IMR-90 (cell line): ENCODE results near the gene LAMA2.

Source experiments
- CEBPB ChIP-seq: IDR thresholded peaks from 2 replicates; pipeline ENCODE4 v1.6.1; 2012; ENCODE audit warnings: low read depth, low read length, improper control_type of control experiment
- CHD1 ChIP-seq: IDR thresholded peaks from 2 replicates; pipeline ENCODE4 v1.6.1; 2012; ENCODE audit warnings: low read depth, low read length, improper control_type of control experiment
- NFE2L2 ChIP-seq: fragments of 150-350 bp; IDR thresholded peaks from 2 replicates; pipeline ENCODE4 v1.6.1; 2016; ENCODE audit warnings: low read depth, mild to moderate bottlenecking, low read length
- POLR2A ChIP-seq: IDR thresholded peaks from 2 replicates; pipeline ENCODE4 v1.6.1; 2012; ENCODE audit warnings: mild to moderate bottlenecking, low read depth, low read length
- RAD21 ChIP-seq: IDR thresholded peaks from 2 replicates; pipeline ENCODE4 v1.6.1; 2012; ENCODE audit warnings: low read length, improper control_type of control experiment
- RFX5 ChIP-seq: IDR thresholded peaks from 2 replicates; pipeline ENCODE4 v1.8.0; 2012; ENCODE audit warnings: low read depth, mild to moderate bottlenecking, low read length, moderate library complexity
- SMC3 ChIP-seq: fragments of 150-350 bp; IDR thresholded peaks from 2 replicates; pipeline ENCODE4 v1.6.1; 2016; ENCODE audit warnings: low read depth, mild to moderate bottlenecking, antibody characterized with exemption, low read length, moderate library complexity
- TF ChIP-seq, protein P1 (sequence below): conservative IDR thresholded peaks from 2 replicates; pipeline ENCODE4 v1.5.1; 2012; ENCODE audit warnings: mild to moderate bottlenecking, low read depth, low read length, improper control_type of control experiment
- TF ChIP-seq, protein P2 (sequence below): fragments of 150-350 bp; IDR thresholded peaks from 2 replicates; pipeline ENCODE4 v1.6.1; 2017; ENCODE audit warnings: mild to moderate bottlenecking, antibody characterized with exemption, low read length, low read depth
- TF ChIP-seq, protein P3 (sequence below): fragments of 150-350 bp; IDR thresholded peaks from 2 replicates; pipeline ENCODE4 v1.6.1; 2016; ENCODE audit warnings: low read depth, mild to moderate bottlenecking, low read length, moderate library complexity, borderline replicate concordance

DNA sequence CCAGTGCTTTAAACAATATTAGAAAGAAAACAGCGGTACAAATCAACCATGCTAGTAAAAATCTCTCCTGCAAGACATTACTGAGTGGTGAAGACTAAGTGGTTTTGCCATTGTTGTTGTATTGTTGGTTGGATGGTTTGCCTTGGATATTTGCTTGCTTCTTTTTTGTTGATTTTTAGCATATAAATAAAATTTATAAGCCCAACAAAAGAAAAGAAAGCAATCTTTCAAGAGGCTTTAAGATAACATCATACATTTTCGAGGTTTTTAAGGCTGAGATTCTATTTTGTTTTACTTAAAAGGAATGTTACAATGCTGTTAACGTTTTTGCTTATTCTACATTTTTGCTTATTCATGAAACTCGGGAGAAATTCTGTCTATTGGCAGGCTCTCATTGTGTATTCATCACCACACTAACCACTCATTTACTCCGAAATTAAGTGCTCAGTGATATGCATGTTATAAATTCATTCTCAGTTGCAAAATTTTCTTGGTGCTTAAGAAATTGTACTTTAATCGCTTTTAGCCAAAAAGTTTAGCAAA, 139.1 kb downstream of the LAMA2 start:
- TF ChIP-seq POLR2A (no peak), CHD1 (no peak), RFX5 (no peak), CEBPB (no peak), RAD21 (no peak), SMC3 (no peak), NFE2L2 (no peak)
- TF ChIP-seq, protein P1, sequence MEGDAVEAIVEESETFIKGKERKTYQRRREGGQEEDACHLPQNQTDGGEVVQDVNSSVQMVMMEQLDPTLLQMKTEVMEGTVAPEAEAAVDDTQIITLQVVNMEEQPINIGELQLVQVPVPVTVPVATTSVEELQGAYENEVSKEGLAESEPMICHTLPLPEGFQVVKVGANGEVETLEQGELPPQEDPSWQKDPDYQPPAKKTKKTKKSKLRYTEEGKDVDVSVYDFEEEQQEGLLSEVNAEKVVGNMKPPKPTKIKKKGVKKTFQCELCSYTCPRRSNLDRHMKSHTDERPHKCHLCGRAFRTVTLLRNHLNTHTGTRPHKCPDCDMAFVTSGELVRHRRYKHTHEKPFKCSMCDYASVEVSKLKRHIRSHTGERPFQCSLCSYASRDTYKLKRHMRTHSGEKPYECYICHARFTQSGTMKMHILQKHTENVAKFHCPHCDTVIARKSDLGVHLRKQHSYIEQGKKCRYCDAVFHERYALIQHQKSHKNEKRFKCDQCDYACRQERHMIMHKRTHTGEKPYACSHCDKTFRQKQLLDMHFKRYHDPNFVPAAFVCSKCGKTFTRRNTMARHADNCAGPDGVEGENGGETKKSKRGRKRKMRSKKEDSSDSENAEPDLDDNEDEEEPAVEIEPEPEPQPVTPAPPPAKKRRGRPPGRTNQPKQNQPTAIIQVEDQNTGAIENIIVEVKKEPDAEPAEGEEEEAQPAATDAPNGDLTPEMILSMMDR = no peak
- TF ChIP-seq, protein P2, sequence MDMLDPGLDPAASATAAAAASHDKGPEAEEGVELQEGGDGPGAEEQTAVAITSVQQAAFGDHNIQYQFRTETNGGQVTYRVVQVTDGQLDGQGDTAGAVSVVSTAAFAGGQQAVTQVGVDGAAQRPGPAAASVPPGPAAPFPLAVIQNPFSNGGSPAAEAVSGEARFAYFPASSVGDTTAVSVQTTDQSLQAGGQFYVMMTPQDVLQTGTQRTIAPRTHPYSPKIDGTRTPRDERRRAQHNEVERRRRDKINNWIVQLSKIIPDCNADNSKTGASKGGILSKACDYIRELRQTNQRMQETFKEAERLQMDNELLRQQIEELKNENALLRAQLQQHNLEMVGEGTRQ = no peak
- TF ChIP-seq, protein P3, sequence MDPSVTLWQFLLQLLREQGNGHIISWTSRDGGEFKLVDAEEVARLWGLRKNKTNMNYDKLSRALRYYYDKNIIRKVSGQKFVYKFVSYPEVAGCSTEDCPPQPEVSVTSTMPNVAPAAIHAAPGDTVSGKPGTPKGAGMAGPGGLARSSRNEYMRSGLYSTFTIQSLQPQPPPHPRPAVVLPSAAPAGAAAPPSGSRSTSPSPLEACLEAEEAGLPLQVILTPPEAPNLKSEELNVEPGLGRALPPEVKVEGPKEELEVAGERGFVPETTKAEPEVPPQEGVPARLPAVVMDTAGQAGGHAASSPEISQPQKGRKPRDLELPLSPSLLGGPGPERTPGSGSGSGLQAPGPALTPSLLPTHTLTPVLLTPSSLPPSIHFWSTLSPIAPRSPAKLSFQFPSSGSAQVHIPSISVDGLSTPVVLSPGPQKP = no peak
